ENCODE data around the gene SLC17A1. TPM values are rescaled to one million over a fixed set of nuclear protein-coding genes. Genes with fewer than 3 reads are reported as not detected.
"Not testable (repeated sequence)": the region's sequence is repeated elsewhere in the genome, so short reads cannot be mapped to it uniquely, and the experiment has no call there.

SLC17A1 gene
- total RNA-seq, 2 experiments from 2014 or later = not detected

GRCh38 chr6:25749837-25750236 is 82.0 kb downstream of the SLC17A1 start:
- intact Hi-C loops (cut with DNase I, micrococcal nuclease) = no loop called here
- Mint-ChIP-seq H3K4me3 (no peak overlapping the region), H3K4me1 (ENCODE audit: low read depth) (no peaks in the 10 kb centered on the region), H3K36me3 (ENCODE audit: low read depth) (no peaks in the 10 kb centered on the region), H3K27me3 (no peaks in the 10 kb centered on the region), H3K27ac (no peak overlapping the region), H3K9me3 (no peaks in the 10 kb centered on the region)
- no peak overlapping the region for H3K27ac ChIP-seq (ENCODE audit: low read depth in 1 of 2, low read length in 2 of 2)
- CTCF ChIA-PET = interaction anchor here (0.9 kb wide), 1 partner anchor 10 kb away, joined by 5 read pairs; no protein-coding TSS in a partner anchor
- no peak for ATAC-seq (ENCODE audit: poor library complexity)
- H3K4me1 ChIP-seq (ENCODE audit: insufficient read depth, low read length) = no peaks in the 10 kb centered on the region
- TF ChIP-seq, protein P1, sequence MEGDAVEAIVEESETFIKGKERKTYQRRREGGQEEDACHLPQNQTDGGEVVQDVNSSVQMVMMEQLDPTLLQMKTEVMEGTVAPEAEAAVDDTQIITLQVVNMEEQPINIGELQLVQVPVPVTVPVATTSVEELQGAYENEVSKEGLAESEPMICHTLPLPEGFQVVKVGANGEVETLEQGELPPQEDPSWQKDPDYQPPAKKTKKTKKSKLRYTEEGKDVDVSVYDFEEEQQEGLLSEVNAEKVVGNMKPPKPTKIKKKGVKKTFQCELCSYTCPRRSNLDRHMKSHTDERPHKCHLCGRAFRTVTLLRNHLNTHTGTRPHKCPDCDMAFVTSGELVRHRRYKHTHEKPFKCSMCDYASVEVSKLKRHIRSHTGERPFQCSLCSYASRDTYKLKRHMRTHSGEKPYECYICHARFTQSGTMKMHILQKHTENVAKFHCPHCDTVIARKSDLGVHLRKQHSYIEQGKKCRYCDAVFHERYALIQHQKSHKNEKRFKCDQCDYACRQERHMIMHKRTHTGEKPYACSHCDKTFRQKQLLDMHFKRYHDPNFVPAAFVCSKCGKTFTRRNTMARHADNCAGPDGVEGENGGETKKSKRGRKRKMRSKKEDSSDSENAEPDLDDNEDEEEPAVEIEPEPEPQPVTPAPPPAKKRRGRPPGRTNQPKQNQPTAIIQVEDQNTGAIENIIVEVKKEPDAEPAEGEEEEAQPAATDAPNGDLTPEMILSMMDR (IDR thresholded peaks at IDR 0.05) = no peak
- POLR2A ChIA-PET = no interaction called here
- H3K27me3 ChIP-seq (ENCODE audit: control insufficient read depth in 1 of 2, insufficient read depth in 2 of 2, low read length in 2 of 2) = no peaks in the 10 kb centered on the region
- H3K4me3 ChIP-seq (ENCODE audit: low read length) = no peak overlapping the region
- DNase-seq = no peak
- no peaks in the 10 kb centered on the region for H3K9me3 ChIP-seq (ENCODE audit: control insufficient read depth in 1 of 2, insufficient read depth in 1 of 2, low read length in 2 of 2)
- H3K36me3 ChIP-seq (ENCODE audit: insufficient read depth, low read length) = no peaks in the 10 kb centered on the region

DNA sequence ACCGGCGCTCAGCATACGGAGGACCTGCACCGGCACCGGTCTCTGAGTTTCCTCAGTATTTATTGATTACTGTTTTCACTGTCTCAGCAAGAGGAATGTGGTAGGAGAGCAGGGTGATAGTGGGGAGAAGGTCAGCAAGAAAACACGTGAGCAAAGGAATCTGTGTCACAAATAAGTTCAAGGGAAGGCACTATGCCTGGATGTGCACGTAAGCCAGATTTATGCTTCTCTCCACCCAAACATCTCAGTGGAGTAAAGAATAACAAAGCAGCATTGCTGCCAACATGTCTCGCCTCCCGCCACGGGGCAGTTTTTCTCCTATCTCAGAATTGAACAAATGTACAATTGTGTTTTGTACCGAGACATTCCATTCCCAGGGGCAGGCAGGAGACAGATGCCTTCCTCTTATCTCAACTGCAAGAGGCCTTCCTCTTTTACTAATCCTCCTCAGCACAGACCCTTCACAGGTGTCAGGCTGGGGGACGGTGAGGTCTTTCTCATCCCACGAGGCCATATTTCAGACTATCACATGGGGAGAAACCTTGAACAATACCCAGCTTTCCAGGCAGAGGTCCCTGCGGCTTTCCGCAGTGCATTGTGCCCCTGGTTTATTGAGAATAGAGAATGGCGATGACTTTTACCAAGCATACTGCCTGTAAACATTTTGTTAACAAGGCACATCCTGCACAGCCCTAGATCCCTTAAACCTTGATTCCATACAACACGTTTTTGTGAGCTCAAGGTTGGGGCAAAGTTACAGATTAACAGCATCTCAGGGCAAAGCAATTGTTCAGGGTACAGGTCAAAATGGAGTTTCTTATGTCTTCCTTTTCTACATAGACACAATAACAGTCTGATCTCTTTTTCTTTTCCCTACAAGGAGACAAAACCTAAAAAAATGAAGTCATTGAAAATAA is 83.0 kb downstream of the SLC17A1 start:
- DNase-seq; H3K4me3 Mint-ChIP-seq; intact Hi-C loops (cut with DNase I, micrococcal nuclease); CTCF ChIA-PET; H3K9me3 ChIP-seq (ENCODE audit: control insufficient read depth in 1 of 2, insufficient read depth in 1 of 2, low read length in 2 of 2); H3K27ac Mint-ChIP-seq; H3K4me1 Mint-ChIP-seq (ENCODE audit: low read depth); H3K4me3 ChIP-seq (ENCODE audit: low read length); H3K27ac ChIP-seq (ENCODE audit: low read depth in 1 of 2, low read length in 2 of 2); H3K9me3 Mint-ChIP-seq; POLR2A ChIA-PET; ATAC-seq (ENCODE audit: poor library complexity); H3K27me3 ChIP-seq (ENCODE audit: control insufficient read depth in 1 of 2, insufficient read depth in 2 of 2, low read length in 2 of 2); H3K36me3 Mint-ChIP-seq (ENCODE audit: low read depth); H3K4me1 ChIP-seq (ENCODE audit: insufficient read depth, low read length); H3K36me3 ChIP-seq (ENCODE audit: insufficient read depth, low read length); H3K27me3 Mint-ChIP-seq: not testable (repeated sequence)

- H3K9me3 Mint-ChIP-seq = no peaks in the 10 kb centered on the region
- intact Hi-C loops (cut with DNase I, micrococcal nuclease) = no loop called here
- no peak overlapping the region for H3K4me3 Mint-ChIP-seq
- TF ChIP-seq, protein P1 (IDR thresholded peaks at IDR 0.05) = no peak
- H3K27ac Mint-ChIP-seq = no peak overlapping the region
- Histone ChIP-seq H3K36me3 (ENCODE audit: insufficient read depth, low read length) (no peaks in the 10 kb centered on the region), H3K9me3 (ENCODE audit: control insufficient read depth in 1 of 2, insufficient read depth in 1 of 2, low read length in 2 of 2) (no peaks in the 10 kb centered on the region), H3K4me1 (ENCODE audit: insufficient read depth, low read length) (no peaks in the 10 kb centered on the region), H3K4me3 (ENCODE audit: low read length) (no peak overlapping the region), H3K27ac (ENCODE audit: low read depth in 1 of 2, low read length in 2 of 2) (no peak overlapping the region), H3K27me3 (ENCODE audit: control insufficient read depth in 1 of 2, insufficient read depth in 2 of 2, low read length in 2 of 2) (no peaks in the 10 kb centered on the region)
- ChIA-PET CTCF (no interaction called here), POLR2A (no interaction called here)
- no peaks in the 10 kb centered on the region for H3K4me1 Mint-ChIP-seq (ENCODE audit: low read depth)
- H3K36me3 Mint-ChIP-seq (ENCODE audit: low read depth) = no peaks in the 10 kb centered on the region
- no peak for ATAC-seq (ENCODE audit: poor library complexity)
- no peak for DNase-seq
- H3K27me3 Mint-ChIP-seq = no peaks in the 10 kb centered on the region
Measured at GRCh38 chr6:25748049-25748448, 83.8 kb downstream of the SLC17A1 start.
